Astrocyte of the cerebellum (primary cell): ENCODE measurements around the gene LAMTOR4.
"Not testable (repeated sequence)": the region's sequence is repeated elsewhere in the genome, so short reads cannot be mapped to it uniquely, and the experiment has no call there.

Experiments
- DNase-seq: peaks from one replicate; pipeline ENCODE4 v3.0.0-alpha.2; 2011; ENCODE audit warnings: low read depth
- H3K4me3 ChIP-seq: 2 replicates; pipeline ENCODE4 v1.5.1; 2011; ENCODE audit warnings: mild to moderate bottlenecking, low read depth, low read length, moderate library complexity
- CTCF ChIP-seq: IDR thresholded peaks from 2 replicates; pipeline ENCODE4 v1.5.1; 2012; ENCODE audit warnings: low read length, low read depth, moderate library complexity, mild to moderate bottlenecking; ENCODE audit errors: missing control alignments
- in situ Hi-C: cut with HindIII; loops from 2 replicates; pipeline ENCODE4 v1.10.0; 2017; ENCODE audit warnings: low sequenced_read_pairs

The LAMTOR4 gene

GRCh38 chr7:100128637-100128963, 20.1 kb upstream of the LAMTOR4 start:
- in situ Hi-C loops: no loop called here
- no peak for TF ChIP-seq CTCF

GRCh38 chr7:100130220-100130607, 18.5 kb upstream of the LAMTOR4 start:
- H3K4me3 ChIP-seq, in situ Hi-C loops, DNase-seq: not testable (repeated sequence)

More at GRCh38 chr7:100128637-100128963, 20.1 kb upstream of the LAMTOR4 start:
- H3K4me3 ChIP-seq: no peak overlapping the region
- no peak for DNase-seq

GRCh38 chr7:100130608-100131453, 17.9 kb upstream of the LAMTOR4 start:
- TF ChIP-seq CTCF: peak; percentile 66
- DNase-seq: no peak
- no peak overlapping the region for H3K4me3 ChIP-seq
- in situ Hi-C loops: no loop called here

- in situ Hi-C loops: no loop called here
Observed at GRCh38 chr7:100132126-100132525, 16.6 kb upstream of the LAMTOR4 start.

GRCh38 chr7:100132697-100133151, 16.0 kb upstream of the LAMTOR4 start:
- peak; percentile 38 for DNase-seq
- in situ Hi-C loops: no loop called here
- peak; percentile 93 for TF ChIP-seq CTCF
- no peak overlapping the region for H3K4me3 ChIP-seq

More at GRCh38 chr7:100132126-100132525, 16.6 kb upstream of the LAMTOR4 start:
- H3K4me3 ChIP-seq: no peak overlapping the region
- no peak for DNase-seq
- TF ChIP-seq CTCF: no peak

GRCh38 chr7:100137851-100138760, 10.6 kb upstream of the LAMTOR4 start:
- DNase-seq: no peak
- no peak for TF ChIP-seq CTCF
- in situ Hi-C loops: no loop called here
- no peak overlapping the region for H3K4me3 ChIP-seq
